GM23338 (cell line): Measurements from ENCODE around the gene HES3. TPM values are rescaled to one million over a fixed set of nuclear protein-coding genes. Genes with fewer than 3 reads are reported as not detected.

Experiments
- ATAC-seq: fragments of 200-7000 bp; cut with Tn5 transposase; 3 replicates; pipeline ENCODE4 v1.9.1; 2020
- DNase-seq: peaks from one replicate; pipeline ENCODE4 v3.0.0-alpha.2; 2015; ENCODE audit warnings: low spot score
- H2AFZ ChIP-seq: fragments of 200-600 bp; sonication (generic); 2 replicates; pipeline ENCODE4 v1.8.0; 2016; ENCODE audit warnings: antibody characterized with exemption, mild to moderate bottlenecking, moderate library complexity
- H3F3A ChIP-seq: fragments of 200-600 bp; sonication (generic); replicated peaks from 2 replicates; pipeline ENCODE4 v1.8.0; 2017; ENCODE audit warnings: antibody characterized with exemption, mixed run types, low read depth
- H3K27ac ChIP-seq: fragments of 200-600 bp; sonication (generic); 2 replicates; pipeline ENCODE4 v1.6.1; 2016; ENCODE audit warnings: low read depth
- H3K27me3 ChIP-seq: fragments of 200-600 bp; sonication (generic); 2 replicates; pipeline ENCODE4 v1.8.0; 2016; ENCODE audit warnings: mild to moderate bottlenecking, mixed run types, moderate library complexity; ENCODE audit not compliant: insufficient read depth
- H3K36me3 ChIP-seq: fragments of 200-600 bp; sonication (generic); 2 replicates; pipeline ENCODE4 v1.8.0; 2016; ENCODE audit warnings: mild to moderate bottlenecking; ENCODE audit not compliant: insufficient read depth
- H3K4me1 ChIP-seq: fragments of 200-600 bp; sonication (generic); 2 replicates; pipeline ENCODE4 v1.8.0; 2016; ENCODE audit warnings: mild to moderate bottlenecking, moderate library complexity; ENCODE audit not compliant: insufficient read depth
- H3K4me2 ChIP-seq: fragments of 200-600 bp; sonication (generic); 2 replicates; pipeline ENCODE4 v1.7.1; 2017; ENCODE audit warnings: mixed run types
- H3K4me3 ChIP-seq: fragments of 200-600 bp; sonication (generic); 2 replicates; pipeline ENCODE4 v1.6.1; 2016; ENCODE audit warnings: mixed run types
- H3K79me2 ChIP-seq: fragments of 200-600 bp; sonication (generic); replicated peaks from 2 replicates; pipeline ENCODE4 v1.8.0; 2017; ENCODE audit warnings: mild to moderate bottlenecking; ENCODE audit not compliant: insufficient read depth
- H3K9me2 ChIP-seq: fragments of 200-600 bp; sonication (generic); 2 replicates; pipeline ENCODE4 v1.8.0; 2017; ENCODE audit not compliant: insufficient read depth
- H4K20me1 ChIP-seq: fragments of 200-600 bp; sonication (generic); replicated peaks from 2 replicates; pipeline ENCODE4 v1.8.0; 2017; ENCODE audit warnings: mild to moderate bottlenecking; ENCODE audit not compliant: insufficient read depth
- H3K27ac Mint-ChIP-seq: 2 replicates; pipeline ENCODE4 v1.8.0; 2020; ENCODE audit warnings: inconsistent platforms, mild to moderate bottlenecking, moderate library complexity, mixed read lengths
- H3K27me3 Mint-ChIP-seq: 3 replicates; pipeline ENCODE4 v1.8.0; 2022; ENCODE audit warnings: low read depth, mild to moderate bottlenecking, moderate library complexity, mixed read lengths, inconsistent platforms; ENCODE audit not compliant: insufficient read depth, poor library complexity
- H3K36me3 Mint-ChIP-seq: 3 replicates; pipeline ENCODE4 v1.8.0; 2021; ENCODE audit warnings: low read depth, mild to moderate bottlenecking, inconsistent platforms, moderate library complexity, mixed read lengths
- H3K4me1 Mint-ChIP-seq: 3 replicates; pipeline ENCODE4 v1.8.0; 2020; ENCODE audit warnings: mild to moderate bottlenecking, inconsistent platforms, mixed read lengths
- H3K4me3 Mint-ChIP-seq: 3 replicates; pipeline ENCODE4 v1.8.0; 2021; ENCODE audit warnings: moderate library complexity, mild to moderate bottlenecking, inconsistent platforms, mixed read lengths
- H3K9me3 Mint-ChIP-seq: 3 replicates; pipeline ENCODE4 v1.8.0; 2020; ENCODE audit warnings: moderate library complexity, mild to moderate bottlenecking, inconsistent platforms, mixed read lengths
- CREB1 ChIP-seq: fragments of 250-450 bp; sonication (Bioruptor Pico); IDR thresholded peaks from 2 replicates; pipeline ENCODE4 v1.5.0; 2020; ENCODE audit warnings: low read depth, mild to moderate bottlenecking, moderate library complexity
- CTCF ChIP-seq, 2 experiments: fragments of 200-600 bp in 1 of 2; sonication (generic) in 1 of 2; conservative IDR thresholded peaks; 2 replicates each; pipeline versions ENCODE4 v1.5.1 to v1.6.1; 2016 to 2017; ENCODE audit warnings: antibody characterized with exemption in 2 of 2, low read depth in 2 of 2, mild to moderate bottlenecking in 2 of 2, moderate library complexity in 1 of 2
- EZH2 ChIP-seq: fragments of 200-600 bp; sonication (generic); IDR thresholded peaks from one replicate; pipeline ENCODE4 v1.8.0; 2017; ENCODE audit warnings: antibody characterized with exemption, mild to moderate bottlenecking, low read depth; ENCODE audit not compliant: unreplicated experiment
- EZH2phosphoT487 ChIP-seq: fragments of 200-600 bp; sonication (generic); IDR thresholded peaks from one replicate; pipeline ENCODE4 v1.8.1; 2018; ENCODE audit warnings: antibody characterized with exemption; ENCODE audit not compliant: unreplicated experiment
- REST ChIP-seq: IDR thresholded peaks from one replicate; pipeline ENCODE4 v1.6.1; 2018; ENCODE audit warnings: antibody characterized with exemption; ENCODE audit not compliant: unreplicated experiment
- STAT1 ChIP-seq: IDR thresholded peaks from one replicate; pipeline ENCODE4 v1.6.1; 2016; ENCODE audit warnings: antibody characterized with exemption; ENCODE audit not compliant: unreplicated experiment
- ZNF331 ChIP-seq: fragments of 250-450 bp; sonication (Bioruptor Pico); IDR thresholded peaks from 2 replicates; pipeline ENCODE4 v1.5.0; 2020; ENCODE audit warnings: low read depth, mild to moderate bottlenecking, moderate library complexity
- polyA plus RNA-seq: library from polyadenylated mRNA; unstranded; fragments of >200 nt; fragmentation: Nextera tagmentation; extraction: Ambion mirVana; gene quantifications from 2 replicates; pipeline ENCODE4 v1.2.1, GENCODE V29; 2016
- total RNA-seq: library from RNA; depleted of rRNA; stranded (reverse); fragments of >200 nt; shearing (Covaris generic); gene quantifications from 2 replicates; pipeline ENCODE4 v1.2.3, GENCODE V29; 2014

The HES3 gene
- total and polyA plus RNA-seq, 2 experiments from 2014 or later: 7.1 to 50.4 TPM

GRCh38 chr1:6206520-6206855 lies 37.5 kb upstream of the HES3 start:
- Mint-ChIP-seq H3K9me3 (no peaks in the 10 kb centered on the region; the same call in 2 of the 3 replicates), H3K27me3 (peaks cover 40% of the 10 kb centered on the region), H3K4me1 (peaks cover 20% of the 10 kb centered on the region), H3K4me3 (peak overlapping the region; percentile 56; the same call in 2 of the 3 replicates), H3K27ac (no peak overlapping the region), H3K36me3 (no peaks in the 10 kb centered on the region)
- peak overlapping the region; percentile 89; the same call in 1 of the 2 replicates for H2AFZ ChIP-seq
- H3K4me2 ChIP-seq: peak overlapping the region; percentile 85
- no peaks in the 10 kb centered on the region for H3K79me2 ChIP-seq
- H3K9me2 ChIP-seq: no peaks in the 10 kb centered on the region
- H3K4me3 ChIP-seq: peak overlapping the region; percentile 70
- no peaks in the 10 kb centered on the region for H3K36me3 ChIP-seq
- peaks cover 48% of the 10 kb centered on the region for H3K27me3 ChIP-seq
- ATAC-seq (no peak), DNase-seq (no peak)
- no peak for TF ChIP-seq ZNF331
- no peak for TF ChIP-seq STAT1
- no peak for TF ChIP-seq EZH2phosphoT487
- TF ChIP-seq CREB1 (CRISPR knock-in tag): no peak
- no peak for TF ChIP-seq CTCF (conservative IDR thresholded peaks at IDR 0.05; ENCODE audit: low read depth in 2 of 2)
- H3F3A ChIP-seq: 0 out of 2 replicates have a peak, but pooled peaks cover 10% of the 10 kb centered on the region
- H3K4me1 ChIP-seq: peaks cover 27% of the 10 kb centered on the region
- no peak overlapping the region for H3K27ac ChIP-seq
- no peaks in the 10 kb centered on the region for H4K20me1 ChIP-seq

GRCh38 chr1:6207075-6207885 lies 36.7 kb upstream of the HES3 start:
- 0 out of 2 replicates have a peak, but pooled peaks cover 10% of the 10 kb centered on the region for H3F3A ChIP-seq
- no peak overlapping the region for H3K27ac ChIP-seq
- Mint-ChIP-seq H3K9me3 (no peaks in the 10 kb centered on the region; the same call in 2 of the 3 replicates), H3K4me3 (peak overlapping the region; percentile 56; the same call in 2 of the 3 replicates), H3K27ac (no peak overlapping the region), H3K36me3 (no peaks in the 10 kb centered on the region), H3K27me3 (peaks cover 43% of the 10 kb centered on the region), H3K4me1 (peaks cover 24% of the 10 kb centered on the region)
- H3K4me1 ChIP-seq: peaks cover 27% of the 10 kb centered on the region
- ATAC-seq: no peak
- H3K9me2 ChIP-seq: no peaks in the 10 kb centered on the region
- H3K4me3 ChIP-seq: peak overlapping the region; percentile 70; the same call in 1 of the 2 replicates
- H3K27me3 ChIP-seq: peaks cover 48% of the 10 kb centered on the region
- DNase-seq: no peak
- H3K79me2 ChIP-seq: no peaks in the 10 kb centered on the region
- H2AFZ ChIP-seq: no peak overlapping the region
- H4K20me1 ChIP-seq: no peaks in the 10 kb centered on the region
- H3K36me3 ChIP-seq: no peaks in the 10 kb centered on the region
- H3K4me2 ChIP-seq: peak overlapping the region; percentile 85
- TF ChIP-seq STAT1 (no peak), ZNF331 (no peak), CTCF (conservative IDR thresholded peaks at IDR 0.05; ENCODE audit: low read depth in 2 of 2) (no peak), EZH2phosphoT487 (no peak), REST (no peak), EZH2 (no peak)
